IPS DF 4.7 (cell line): ENCODE results near the gene IPO11.
"Not testable (repeated sequence)": the region's sequence is repeated elsewhere in the genome, so short reads cannot be mapped to it uniquely, and the experiment has no call there.

ENCODE experiments used
- DNase-seq: peaks from one replicate; pipeline ENCODE4 v3.0.0-alpha.2; 2013; ENCODE audit warnings: low spot score; ENCODE audit errors: extremely low read depth

IPO11 gene

GRCh38 chr5:62643556-62644451 lies 231.2 kb downstream of the IPO11 start:
- no peak for DNase-seq

- no peak for DNase-seq
Measured at GRCh38 chr5:62645223-62645622, 232.7 kb downstream of the IPO11 start.

GRCh38 chr5:62647241-62647640 lies 234.7 kb downstream of the IPO11 start:
- no peak for DNase-seq

- DNase-seq, result no peak
Measured at GRCh38 chr5:62649025-62649424, 236.5 kb downstream of the IPO11 start.

- no peak for DNase-seq
Measured at GRCh38 chr5:62649476-62650113, 237.0 kb downstream of the IPO11 start.

GRCh38 chr5:62650197-62650596 lies 237.6 kb downstream of the IPO11 start:
- DNase-seq, result no peak

GRCh38 chr5:62652225-62652624 lies 239.7 kb downstream of the IPO11 start:
- no peak for DNase-seq

- no peak for DNase-seq
Measured at GRCh38 chr5:62653001-62653863, 240.7 kb downstream of the IPO11 start.

- no peak for DNase-seq
Measured at GRCh38 chr5:62653864-62654575, 241.5 kb downstream of the IPO11 start.

GRCh38 chr5:62657772-62658171 lies 245.2 kb downstream of the IPO11 start:
- DNase-seq, result not testable (repeated sequence)

- DNase-seq, result no peak
Measured at GRCh38 chr5:62661126-62661525, 248.6 kb downstream of the IPO11 start.

- no peak for DNase-seq
Measured at GRCh38 chr5:62662521-62662920, 250.0 kb downstream of the IPO11 start.

GRCh38 chr5:62671479-62671878 lies 258.9 kb downstream of the IPO11 start:
- no peak for DNase-seq

- DNase-seq, result not testable (repeated sequence)
Measured at GRCh38 chr5:62676596-62676995, 264.0 kb downstream of the IPO11 start.
